ENCODE results near the gene PTRH1.

PTRH1 gene

DNA sequence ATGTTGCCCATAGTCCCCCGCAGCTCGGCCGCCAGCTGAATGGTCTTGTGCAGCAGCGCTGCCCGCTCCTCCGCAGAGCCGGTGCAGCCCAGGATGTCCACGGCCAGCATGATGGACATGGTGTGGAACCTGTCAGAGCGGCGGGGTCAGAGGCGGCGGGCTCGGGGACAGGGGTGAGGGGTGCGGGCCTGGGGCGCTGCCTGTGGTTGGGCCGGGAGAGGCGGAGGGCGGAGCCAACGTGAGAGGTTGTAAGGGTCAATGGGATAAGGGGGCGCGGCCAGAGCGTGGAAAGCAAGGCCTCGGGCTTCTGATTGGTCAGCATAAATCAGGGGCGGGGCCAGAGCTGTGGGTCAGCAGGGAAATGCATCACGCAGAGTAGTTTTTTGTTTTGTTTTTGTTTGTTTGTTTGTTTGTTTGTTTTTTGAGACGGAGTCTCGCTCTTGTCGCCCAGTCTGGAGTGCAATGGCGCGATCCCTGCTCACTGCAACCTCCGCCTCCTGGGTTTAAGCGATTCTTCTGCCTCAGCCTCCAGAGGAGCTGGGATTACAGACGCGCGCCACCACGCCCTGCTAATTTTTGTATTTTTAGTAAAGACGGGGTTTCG lies 26.5 kb upstream of the PTRH1 start:
- no peak for DNase-seq (ENCODE audit: low read depth)

DNA sequence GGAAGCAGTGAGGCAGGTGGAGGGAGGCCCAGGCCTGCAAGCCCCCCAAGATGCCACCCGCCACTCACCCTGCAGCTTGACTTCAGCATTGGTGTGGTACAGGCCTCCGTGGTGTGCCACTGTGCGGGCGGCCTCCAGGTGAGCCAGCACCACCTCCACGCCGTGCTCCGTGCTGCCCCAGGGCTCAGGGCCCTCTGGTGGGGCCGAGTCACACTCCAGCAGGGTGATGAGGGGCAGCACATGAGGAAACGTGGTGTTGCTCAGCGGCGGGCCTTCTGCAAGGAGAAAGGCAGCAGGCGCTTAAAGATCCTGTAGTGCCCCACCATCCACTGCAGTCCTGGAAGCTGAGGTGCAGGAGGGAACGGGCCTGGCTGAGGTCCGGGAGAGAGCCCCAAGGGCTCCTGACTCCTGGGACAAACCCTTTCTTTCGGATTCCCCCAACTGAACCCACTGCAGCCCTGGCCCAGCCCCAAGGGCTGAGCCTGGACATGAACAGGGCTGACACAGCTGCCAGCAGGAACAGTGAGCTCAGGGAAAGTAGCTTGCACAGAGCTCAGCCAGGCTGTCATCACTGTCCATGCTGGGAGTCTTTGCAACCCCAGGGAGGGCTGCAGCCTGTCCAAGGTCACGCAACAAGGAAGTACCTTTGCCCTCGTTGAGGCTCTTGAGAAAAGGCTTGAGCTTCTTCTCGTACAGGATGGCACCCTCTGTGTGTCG lies 24.3 kb upstream of the PTRH1 start:
- no peak for DNase-seq (ENCODE audit: low read depth)

DNA sequence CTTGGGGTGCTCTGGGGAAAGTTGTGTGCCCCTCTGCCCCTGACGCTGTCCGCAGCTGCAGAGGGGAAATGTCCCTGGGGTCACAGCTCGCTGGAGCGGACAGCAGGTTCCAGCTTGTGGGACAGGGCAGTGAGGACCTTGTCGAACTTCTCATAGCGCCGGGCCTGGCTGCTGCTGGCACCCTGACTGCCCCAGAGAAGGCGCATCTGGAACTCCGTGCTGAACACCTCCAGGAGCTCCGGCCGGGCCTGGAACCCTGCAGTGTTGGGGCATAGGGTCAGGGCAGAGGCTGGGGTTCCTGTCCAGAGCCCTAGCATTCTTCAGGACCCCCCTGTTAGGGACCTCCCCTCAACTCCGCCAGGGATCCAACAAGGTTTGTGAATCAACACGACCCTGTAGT lies 23.2 kb upstream of the PTRH1 start:
- no peak for DNase-seq (ENCODE audit: low read depth)

DNA sequence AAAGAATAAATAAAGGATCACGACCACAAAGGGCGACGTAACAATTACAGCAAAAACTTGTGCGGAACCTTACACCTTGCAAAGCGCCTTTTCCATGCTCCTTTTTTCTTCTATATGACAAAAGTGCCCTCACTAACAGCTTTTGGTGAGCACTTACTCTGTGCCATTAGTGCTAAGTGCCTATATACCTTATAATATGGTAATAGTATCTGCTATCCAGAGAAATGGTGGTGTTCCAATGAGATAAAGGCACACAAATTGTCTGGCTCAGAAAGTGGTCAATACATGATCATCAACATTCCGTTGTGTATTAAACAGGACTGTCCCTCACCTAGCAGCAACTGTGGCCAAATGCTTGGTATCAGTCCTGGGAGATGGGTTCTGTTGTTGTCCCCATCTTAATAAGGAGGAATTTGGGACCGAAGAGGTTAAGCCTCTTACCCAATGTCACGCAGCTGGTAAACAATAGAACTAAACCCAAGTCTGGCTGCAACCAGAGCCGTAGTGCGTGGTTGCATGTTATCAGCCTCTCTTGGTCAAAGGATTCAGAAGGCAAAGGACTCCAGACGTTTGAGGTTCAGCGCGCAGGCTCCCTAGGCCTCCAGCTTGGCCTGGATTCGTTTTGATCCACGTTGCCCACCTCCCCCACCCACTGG lies 20.2 kb upstream of the PTRH1 start:
- DNase-seq (ENCODE audit: low read depth) = no peak

DNA sequence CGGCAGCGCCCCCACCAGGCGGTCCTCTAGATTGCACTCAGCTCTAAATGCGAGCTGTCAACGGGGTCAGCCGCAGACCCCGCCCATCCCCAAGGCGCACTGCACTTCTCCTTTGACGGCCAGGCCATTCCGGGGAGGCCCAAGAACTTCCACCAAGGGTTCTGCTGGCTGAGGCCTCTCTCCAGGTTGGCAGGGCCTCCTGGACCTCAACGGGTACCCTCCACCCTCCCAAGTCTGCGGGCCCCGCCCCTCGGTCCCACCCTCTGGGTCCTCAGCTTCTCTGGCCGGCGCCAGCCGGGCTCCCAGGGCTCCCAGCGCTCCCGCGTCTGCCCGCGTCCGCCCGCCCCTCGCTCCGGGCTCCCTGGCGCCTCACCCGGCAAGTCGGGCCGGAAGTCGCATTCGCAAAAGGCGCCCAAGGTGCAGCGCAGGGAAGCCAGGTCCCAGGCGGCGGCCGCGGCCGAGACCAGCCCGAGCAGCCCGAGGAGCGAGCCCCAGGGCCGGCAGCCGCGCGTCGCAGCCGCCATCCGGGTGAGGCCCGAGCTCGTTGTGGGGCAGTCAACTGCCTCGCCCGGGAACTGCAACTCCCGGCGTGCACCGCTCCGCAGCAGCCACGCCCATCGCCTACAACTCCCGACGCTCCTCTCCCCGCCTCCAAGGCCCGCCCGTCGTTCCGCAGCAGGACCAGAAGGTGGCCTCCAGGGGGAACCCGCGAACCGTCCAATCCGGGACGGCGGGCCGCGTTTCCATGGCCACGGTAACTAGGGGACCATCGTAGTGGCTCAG lies 19.5 kb upstream of the PTRH1 start, which contains the start of gene TOR2A:
TOR2A (minus strand) TSS at position 548 of the 783 bp plus-strand sequence; CDS start at position 524, 24 bp downstream.
- peak; percentile 97 for DNase-seq (ENCODE audit: low read depth)

DNA sequence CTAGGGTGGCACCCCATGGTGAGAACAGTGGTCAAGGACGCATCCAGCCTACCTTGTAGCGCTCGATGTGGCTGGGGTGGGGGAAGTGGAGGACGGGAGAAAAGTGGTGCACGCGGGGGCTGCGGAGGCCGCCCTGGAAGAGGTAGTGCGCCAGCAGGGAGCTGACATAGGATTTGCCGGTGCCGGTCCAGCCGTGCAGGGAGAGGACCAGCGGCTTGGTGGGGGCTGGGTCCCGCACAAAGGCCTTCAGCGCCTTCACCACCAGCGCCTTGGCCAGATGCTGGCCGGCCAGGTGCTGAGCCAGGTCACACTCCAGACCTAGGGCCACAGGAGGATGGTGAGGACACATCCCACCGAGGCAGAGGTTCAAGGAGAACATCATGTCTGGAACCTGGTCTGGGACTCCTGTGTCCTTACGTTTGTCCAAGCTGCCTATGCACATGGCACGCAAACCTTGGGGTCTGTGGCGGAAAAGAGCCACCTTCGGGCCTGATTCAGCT lies 18.8 kb upstream of the PTRH1 start:
- DNase-seq (ENCODE audit: low read depth) = no peak

DNA sequence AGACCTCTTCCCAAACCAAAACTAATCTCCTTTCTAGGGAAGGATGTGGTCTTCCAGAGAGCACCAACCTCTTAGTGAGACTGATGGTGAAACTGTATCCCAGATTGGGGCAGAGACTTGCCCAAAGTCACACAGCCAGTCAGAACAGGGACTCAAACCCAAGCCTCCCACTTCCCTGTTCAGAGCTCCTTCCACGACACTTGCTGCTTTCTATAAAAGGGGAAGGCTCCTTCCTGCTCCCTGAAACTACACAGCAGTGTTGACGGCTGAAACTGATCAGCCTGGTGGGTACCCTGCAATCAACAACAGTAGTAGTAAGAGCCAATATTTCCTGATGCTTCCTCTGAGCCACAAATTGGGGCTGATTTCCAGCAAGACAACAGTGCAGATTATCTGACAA lies 18.2 kb upstream of the PTRH1 start:
- no peak for DNase-seq (ENCODE audit: low read depth)

DNA sequence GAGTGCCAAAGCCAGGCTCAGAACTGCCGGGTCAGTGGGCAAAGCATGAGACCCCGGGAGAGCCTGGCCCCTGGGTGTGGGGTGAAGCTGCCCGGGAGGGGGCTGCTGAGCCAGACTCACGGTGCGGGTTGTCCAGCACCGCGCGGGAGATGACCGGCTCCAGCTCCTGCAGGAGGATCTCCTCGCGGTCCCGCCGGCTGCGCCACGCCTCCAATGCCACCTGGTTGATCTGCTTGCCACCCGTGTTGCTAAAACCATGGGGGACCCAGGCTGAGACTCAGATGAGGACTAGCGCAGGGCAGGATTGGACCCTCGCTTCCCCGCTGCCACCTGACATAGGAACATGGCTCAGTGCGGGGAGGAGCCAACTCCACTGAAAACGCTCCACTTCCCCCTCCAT lies 17.0 kb upstream of the PTRH1 start:
- no peak for DNase-seq (ENCODE audit: low read depth)

DNA sequence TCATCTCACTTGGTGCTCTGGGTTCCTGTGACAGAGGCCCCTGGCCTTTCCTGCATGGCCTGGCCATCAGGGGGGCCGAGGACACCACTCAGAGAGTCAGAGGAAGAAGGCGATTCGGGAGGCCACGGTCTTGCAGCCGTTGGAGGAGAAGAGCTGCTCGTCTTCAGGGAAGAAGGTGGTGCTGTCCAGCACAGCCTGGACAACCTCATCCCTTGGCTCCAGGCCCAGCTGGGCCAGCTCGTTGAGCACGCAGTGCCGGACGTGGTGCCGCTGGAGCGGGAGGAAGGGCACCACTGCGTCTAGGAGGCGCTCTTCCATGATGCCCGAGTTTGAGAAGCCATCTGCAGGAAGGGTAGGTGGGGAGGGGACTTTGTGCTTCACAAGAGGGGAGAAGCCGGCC lies 16.5 kb upstream of the PTRH1 start:
- no peak for DNase-seq (ENCODE audit: low read depth)

DNA sequence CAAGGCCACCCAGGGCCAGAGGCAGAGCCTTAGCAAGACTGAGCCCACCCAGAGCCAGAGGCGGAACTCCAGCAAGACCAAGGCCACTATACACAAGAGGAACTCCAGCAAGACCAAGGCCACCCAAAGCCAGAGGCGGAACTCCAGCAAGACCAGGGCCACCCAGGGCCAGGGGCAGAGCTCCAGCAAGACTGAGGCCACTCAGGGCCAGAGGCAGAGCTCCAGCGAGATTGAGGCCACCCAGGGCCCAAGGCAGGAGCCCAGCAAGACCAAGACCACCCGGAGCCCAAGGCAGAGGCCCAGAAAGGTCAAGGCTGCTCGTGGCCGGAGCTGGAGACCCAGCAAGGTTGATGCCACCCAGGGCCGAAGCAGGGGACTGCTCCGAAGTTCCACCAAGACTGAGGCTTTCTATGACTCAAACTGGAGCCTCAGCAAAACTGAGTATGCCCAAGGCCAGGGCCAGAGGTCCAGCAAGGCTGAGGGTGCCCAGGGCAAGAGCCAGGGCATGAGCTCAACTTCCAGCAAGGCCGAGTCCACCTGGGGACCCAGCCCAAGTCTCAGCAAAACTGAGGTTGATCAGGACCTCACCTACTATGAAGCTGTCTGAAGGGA lies 15.4 kb upstream of the PTRH1 start:
- DNase-seq (ENCODE audit: low read depth) = no peak

DNA sequence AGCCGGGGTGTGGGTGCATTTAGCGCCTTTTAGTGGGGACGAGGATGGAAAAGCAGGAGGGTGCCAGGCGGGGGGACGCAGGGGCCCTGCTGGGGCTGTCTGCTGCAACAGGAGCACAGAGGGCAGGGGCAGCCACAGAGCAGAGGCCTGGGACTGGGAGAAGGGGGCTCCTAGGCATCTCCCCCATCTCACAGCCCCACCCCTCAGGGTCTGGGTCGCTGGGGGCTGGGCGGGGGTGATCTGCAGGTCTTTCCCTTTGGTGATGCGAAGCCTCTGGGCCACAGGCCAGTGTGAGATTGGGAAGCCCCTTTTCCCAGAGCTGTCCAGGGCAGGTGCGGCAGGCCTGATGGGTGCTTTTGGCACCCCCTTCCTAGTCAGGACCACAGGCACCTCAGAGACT lies 14.8 kb upstream of the PTRH1 start:
- DNase-seq (ENCODE audit: low read depth) = no peak

DNA sequence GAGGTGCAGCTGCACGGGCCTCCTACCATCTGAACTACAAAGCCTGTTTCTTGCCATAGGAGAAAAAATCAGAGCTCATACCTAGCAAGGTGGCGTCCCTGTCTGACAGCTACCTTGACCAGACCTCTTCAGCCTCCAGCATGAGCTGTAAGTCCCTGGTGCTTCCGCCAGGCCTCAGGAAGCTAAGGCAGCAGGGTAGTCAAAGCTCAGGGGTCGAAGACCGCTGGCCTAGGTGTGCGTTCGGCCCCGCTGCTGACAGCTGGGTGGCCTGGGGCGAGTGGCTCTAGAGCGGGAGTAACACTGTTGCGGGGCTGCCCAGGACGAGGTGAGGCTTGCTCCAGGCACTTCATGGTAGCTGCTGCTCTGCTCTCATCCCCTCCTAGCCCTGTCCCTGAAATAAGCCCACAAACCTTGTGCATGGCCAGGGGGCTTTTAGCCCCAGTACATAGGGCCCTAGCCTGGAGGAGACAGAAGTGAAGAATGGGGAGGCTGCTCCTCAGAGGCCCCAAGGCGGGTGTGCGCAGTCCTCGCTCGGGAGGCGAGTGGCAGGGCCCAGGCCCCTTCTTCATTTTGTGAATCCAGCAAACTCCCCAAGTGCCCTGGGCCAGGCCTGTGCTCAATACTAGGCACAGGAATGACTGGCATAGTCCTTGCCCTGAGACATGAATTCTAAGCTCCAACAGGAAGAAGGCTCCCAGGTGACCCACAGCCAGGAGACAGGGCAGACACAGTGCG lies 14.2 kb upstream of the PTRH1 start:
- no peak for DNase-seq (ENCODE audit: low read depth)

DNA sequence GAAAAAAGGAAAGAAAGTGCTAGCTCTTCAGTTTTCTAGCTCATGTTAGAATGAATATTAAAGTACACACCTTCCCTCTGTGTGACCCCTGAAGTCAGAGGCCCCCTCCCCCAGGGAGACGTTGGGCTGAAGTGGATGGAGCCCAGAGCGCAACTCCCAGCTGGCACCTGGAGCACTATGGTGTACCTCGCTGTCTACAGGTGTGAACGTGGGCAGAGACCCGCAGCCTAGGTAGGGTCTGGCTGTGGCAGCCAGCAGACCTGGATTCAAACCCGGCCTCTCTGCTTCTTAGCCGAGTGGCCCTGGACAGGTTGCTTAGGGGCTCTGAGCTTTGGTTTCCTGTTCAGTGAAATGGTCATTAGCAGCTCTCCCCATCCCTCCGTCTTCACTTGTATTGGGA lies 13.3 kb upstream of the PTRH1 start:
- no peak for DNase-seq (ENCODE audit: low read depth)

DNA sequence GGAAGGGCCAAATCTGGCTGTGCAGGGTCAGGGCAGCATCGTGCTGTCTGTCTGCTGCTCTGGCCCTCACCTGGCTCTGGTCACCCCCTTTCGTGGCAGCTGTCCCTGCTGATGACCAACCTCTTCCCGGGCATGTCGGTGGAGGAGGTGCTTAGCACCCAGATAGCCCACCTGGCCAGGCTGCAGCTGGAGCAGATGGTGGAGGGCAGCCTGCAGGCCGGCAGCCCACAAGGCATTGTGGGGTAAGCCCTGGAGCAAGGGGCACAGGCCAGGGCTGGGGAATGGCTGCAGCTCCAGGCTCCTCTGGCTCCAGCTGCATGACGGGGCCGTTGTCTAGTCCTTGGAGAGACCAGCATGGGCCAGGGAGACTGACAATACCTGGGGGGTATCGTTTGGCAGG lies 11.4 kb upstream of the PTRH1 start:
- no peak for DNase-seq (ENCODE audit: low read depth)

DNA sequence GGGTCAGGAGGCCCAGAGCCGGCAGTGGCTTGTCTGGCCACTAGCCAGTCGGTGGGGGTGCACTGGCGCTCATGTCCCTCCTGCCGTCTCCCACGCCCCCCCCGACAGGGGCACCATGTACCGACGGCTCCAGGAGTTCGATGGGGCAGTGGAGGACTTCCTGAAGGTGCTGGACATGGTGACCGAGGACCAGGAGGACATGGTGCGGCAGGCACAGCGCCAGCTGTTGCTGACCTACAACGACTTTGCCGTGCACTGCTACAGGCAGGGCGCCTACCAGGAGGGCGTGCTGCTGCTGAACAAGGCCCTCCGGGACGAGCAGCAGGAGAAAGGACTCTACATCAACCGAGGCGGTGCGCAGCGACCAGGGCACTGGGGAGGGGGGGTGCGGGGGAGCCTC lies 8.5 kb upstream of the PTRH1 start:
- no peak for DNase-seq (ENCODE audit: low read depth)

DNA sequence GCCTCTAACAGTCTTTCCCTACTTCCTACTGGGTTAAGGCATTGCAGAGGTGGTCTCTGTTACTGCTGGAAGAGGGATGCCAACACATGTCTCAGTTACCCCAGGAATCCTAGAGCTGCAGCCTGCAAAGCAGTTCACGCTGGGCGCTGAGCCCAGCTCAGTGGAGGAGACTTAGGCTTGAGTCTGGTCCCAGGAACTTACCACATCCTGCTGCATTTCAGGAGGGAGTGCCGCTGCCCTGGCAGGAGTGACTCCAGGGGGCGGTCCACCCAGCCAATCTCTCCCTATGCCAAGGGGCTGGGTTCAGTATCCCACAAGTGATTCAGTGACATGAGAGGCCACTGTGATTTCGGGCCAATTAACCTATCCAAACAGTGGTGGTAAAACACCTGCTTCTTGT lies 8.0 kb upstream of the PTRH1 start:
- no peak for DNase-seq (ENCODE audit: low read depth)

DNA sequence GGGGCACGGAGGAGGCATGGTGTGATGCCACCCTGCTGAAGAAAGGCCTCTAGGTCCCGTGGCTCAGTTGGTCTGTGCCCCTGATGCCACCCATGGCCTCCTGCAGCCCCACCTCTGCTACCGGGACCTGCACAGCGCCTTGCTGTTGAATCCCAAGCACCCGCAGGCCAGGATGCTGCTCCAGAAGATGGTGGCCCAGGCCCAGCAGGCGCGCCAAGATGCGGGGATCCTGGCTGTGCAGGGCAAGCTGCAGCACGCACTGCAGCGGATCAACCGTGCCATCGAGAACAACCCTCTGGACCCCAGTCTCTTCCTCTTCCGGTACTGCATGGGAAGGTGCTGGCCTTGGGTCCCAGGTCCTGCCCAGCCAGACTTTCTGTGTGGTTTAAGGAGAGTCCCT lies 7.5 kb upstream of the PTRH1 start:
- DNase-seq (ENCODE audit: low read depth) = no peak

DNA sequence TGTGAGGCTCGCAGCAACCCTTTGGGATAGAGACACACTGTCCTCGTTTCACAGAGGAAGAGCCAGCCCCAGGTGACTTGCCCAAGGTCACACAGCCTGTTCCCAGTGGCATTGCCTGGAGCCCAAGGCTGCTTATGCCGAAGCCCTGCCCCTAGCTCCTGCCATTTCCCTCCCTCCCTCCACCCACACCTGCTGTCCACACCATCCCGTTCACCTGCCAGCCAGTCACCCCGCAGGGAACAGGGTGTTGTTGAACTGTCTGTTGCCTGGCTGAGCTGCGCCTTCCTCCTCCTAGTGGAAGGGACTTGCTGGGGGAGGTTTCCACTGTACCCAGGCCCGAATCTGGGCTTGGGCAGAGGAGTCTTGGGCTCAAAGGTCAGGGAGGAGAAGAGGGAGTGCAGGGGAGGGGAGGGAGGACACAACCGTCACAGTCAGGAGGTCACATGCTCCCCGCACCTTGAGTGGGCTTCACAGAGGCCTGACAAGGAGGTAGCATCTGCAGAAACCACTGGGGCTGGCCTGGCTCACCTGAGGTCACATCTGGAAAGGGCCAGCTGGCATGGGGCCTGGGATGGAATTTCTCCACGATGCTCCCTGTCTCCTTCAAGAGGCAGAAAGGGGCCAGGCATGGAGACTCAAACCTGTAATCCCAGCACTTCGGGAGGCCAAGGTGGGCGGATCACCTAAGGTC lies 6.7 kb upstream of the PTRH1 start:
- DNase-seq (ENCODE audit: low read depth) = no peak

DNA sequence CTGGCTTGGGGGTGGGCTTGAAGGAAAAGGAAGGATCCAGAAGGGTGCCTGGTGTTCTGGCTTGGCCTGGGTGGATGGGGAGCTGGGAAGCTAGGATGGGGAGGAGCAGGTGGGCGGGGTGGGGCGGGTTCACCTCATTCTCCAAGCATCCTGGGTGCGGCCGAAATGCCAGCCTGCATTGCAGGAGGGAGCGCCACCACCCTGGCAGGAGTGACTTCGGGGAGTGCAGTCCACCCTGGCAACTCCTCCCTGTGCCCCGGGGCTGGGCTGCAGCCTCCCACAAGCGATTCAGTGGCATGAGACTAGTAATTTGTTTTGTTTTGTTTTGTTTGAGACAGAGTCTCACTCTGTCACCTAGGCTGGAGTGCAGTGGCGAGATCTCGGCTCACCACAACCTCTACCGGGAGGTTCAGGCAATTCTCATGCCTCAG lies 5.9 kb upstream of the PTRH1 start:
- no peak for DNase-seq (ENCODE audit: low read depth)

DNA sequence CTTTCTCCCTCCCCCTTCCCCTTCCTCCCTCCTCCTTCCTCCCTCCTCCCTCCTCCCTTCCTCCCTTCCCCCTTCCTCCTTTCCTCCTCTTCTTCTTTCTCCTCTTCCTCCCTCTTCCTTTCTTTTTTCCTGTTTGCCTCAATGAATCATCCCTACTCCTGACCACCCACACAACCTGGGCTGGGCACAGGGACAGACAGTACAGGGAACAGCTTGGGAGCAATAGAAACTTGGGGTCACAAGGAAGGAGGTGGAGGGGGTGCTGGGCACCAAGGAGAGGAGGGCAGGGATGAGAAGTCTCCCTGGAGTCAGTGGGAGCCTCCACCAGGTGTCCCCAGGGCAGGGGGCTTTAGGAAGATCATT lies 5.4 kb upstream of the PTRH1 start:
- DNase-seq (ENCODE audit: low read depth) = no peak
